SK-N-SH (cell line): Measurements from ENCODE around the gene CNDP2. TPM values are rescaled to one million over a fixed set of nuclear protein-coding genes. Genes with fewer than 3 reads are reported as not detected.

Source experiments
- CTCF ChIA-PET: fragments of 300-600, 350-600 bp; formaldehyde crosslinking; extraction: SDS; loops from one replicate; lab custom pipeline; 2021; lab: Yijun Ruan, JAX
- POLR2A ChIA-PET: fragments of 350-600 bp; sonication (Branson Sonifier 250); formaldehyde crosslinking; extraction: SDS; loops from one replicate; lab custom pipeline; 2020; ENCODE audit warnings: antibody characterized with exemption, inconsistent platforms; lab: Yijun Ruan, JAX
- DNase-seq: peaks from one replicate; pipeline ENCODE4 v3.0.0; 2012
- H2AFZ ChIP-seq: fragments of 200-600 bp; sonication (generic); 2 replicates; pipeline ENCODE4 v1.8.1; 2016; ENCODE audit warnings: antibody characterized with exemption, mild to moderate bottlenecking, low read depth
- H3F3A ChIP-seq: fragments of 200-600 bp; sonication (generic); replicated peaks from 2 replicates; pipeline ENCODE3; 2016; ENCODE audit warnings: antibody characterized with exemption, mild to moderate bottlenecking; ENCODE audit not compliant: insufficient read depth
- H3K27ac ChIP-seq, 2 experiments: fragments of 200-500 bp in 1 of 2; fragments of 200-600 bp in 1 of 2; sonication (Bioruptor generic) in 1 of 2; sonication (generic), shearing (Covaris generic) in 1 of 2; 2 replicates each; pipeline versions ENCODE4 v1.5.1 to v1.6.1; 2014 to 2016; ENCODE audit warnings: low read depth in 2 of 2, inconsistent platforms in 1 of 2, low read length in 1 of 2, mild to moderate bottlenecking in 1 of 2, mixed read lengths in 1 of 2
- H3K27me3 ChIP-seq: fragments of 200-600 bp; sonication (generic), shearing (Covaris generic); 2 replicates; pipeline ENCODE4 v1.6.1; 2016; ENCODE audit warnings: mixed run types; ENCODE audit not compliant: insufficient read depth
- H3K36me3 ChIP-seq, 2 experiments: fragments of 200-500 bp in 1 of 2; fragments of 200-600 bp in 1 of 2; sonication (Bioruptor generic) in 1 of 2; sonication (generic) in 1 of 2; replicated peaks in 1 of 2; 2 replicates each; pipeline versions ENCODE3 to v1.5.1; 2014 to 2016; ENCODE audit warnings: low read length in 1 of 2, mild to moderate bottlenecking in 1 of 2; ENCODE audit not compliant: insufficient read depth in 2 of 2, control insufficient read depth in 1 of 2
- H3K4me1 ChIP-seq, 2 experiments: fragments of 200-500 bp in 1 of 2; fragments of 200-600 bp in 1 of 2; sonication (Bioruptor generic) in 1 of 2; sonication (generic), shearing (Covaris generic) in 1 of 2; 2 replicates each; pipeline versions ENCODE4 v1.5.1 to v1.6.1; 2014 to 2016; ENCODE audit warnings: low read depth in 1 of 2, low read length in 1 of 2, mixed run types in 1 of 2; ENCODE audit not compliant: insufficient read depth in 2 of 2, control insufficient read depth in 1 of 2
- H3K4me2 ChIP-seq: fragments of 200-600 bp; sonication (generic), shearing (Covaris generic); 2 replicates; pipeline ENCODE4 v1.6.1; 2017; ENCODE audit warnings: mixed run types
- H3K4me3 ChIP-seq, 2 experiments: fragments of 200-500 bp in 1 of 2; fragments of 200-600 bp in 1 of 2; sonication (Bioruptor generic) in 1 of 2; sonication (generic), shearing (Covaris generic) in 1 of 2; 2 replicates each; pipeline versions ENCODE4 v1.5.1 to v1.8.1; 2014 to 2016; ENCODE audit warnings: low read depth in 2 of 2, inconsistent platforms in 1 of 2, low read length in 1 of 2, mild to moderate bottlenecking in 1 of 2, mixed read lengths in 1 of 2, moderate library complexity in 1 of 2
- H3K79me2 ChIP-seq: fragments of 200-600 bp; sonication (generic); 2 replicates; pipeline ENCODE4 v1.8.1; 2017; ENCODE audit warnings: mild to moderate bottlenecking; ENCODE audit not compliant: insufficient read depth
- H3K9ac ChIP-seq: fragments of 200-600 bp; sonication (generic); 2 replicates; pipeline ENCODE4 v1.6.1; 2017; ENCODE audit warnings: mixed run types
- H3K9me2 ChIP-seq: fragments of 200-600 bp; sonication (generic); 2 replicates; pipeline ENCODE4 v1.6.1; 2017; ENCODE audit warnings: mixed run types
- H3K9me3 ChIP-seq: fragments of 200-600 bp; sonication (generic); 2 replicates; pipeline ENCODE4 v1.6.1; 2017; ENCODE audit warnings: mixed run types, mild to moderate bottlenecking, moderate library complexity
- H4K20me1 ChIP-seq: fragments of 200-600 bp; sonication (generic); 2 replicates; pipeline ENCODE4 v1.6.1; 2017; ENCODE audit warnings: mild to moderate bottlenecking, mixed run types; ENCODE audit not compliant: insufficient read depth
- CHD2 ChIP-seq: fragments of 150-350 bp; IDR thresholded peaks from 2 replicates; pipeline ENCODE4 v1.6.1; 2018; ENCODE audit warnings: low read length; ENCODE audit not compliant: partially characterized antibody
- CTCF ChIP-seq: fragments of 200-600 bp; sonication (generic); IDR thresholded peaks from 2 replicates; pipeline ENCODE4 v1.6.1; 2017; ENCODE audit warnings: antibody characterized with exemption, mild to moderate bottlenecking, moderate library complexity
- ELF1 ChIP-seq: IDR thresholded peaks from 2 replicates; pipeline ENCODE4 v1.4.0; 2012
- EP300 ChIP-seq, 2 experiments: IDR thresholded peaks; 2 replicates each; pipeline versions ENCODE4 v1.4.0 to v1.6.1; 2012; ENCODE audit warnings: borderline replicate concordance in 1 of 2, low read depth in 1 of 2, low read length in 1 of 2
- EZH2phosphoT487 ChIP-seq: fragments of 200-600 bp; sonication (generic); IDR thresholded peaks from 2 replicates; pipeline ENCODE4 v1.6.1; 2017; ENCODE audit warnings: low read depth, mixed run types, mild to moderate bottlenecking, antibody characterized with exemption, moderate library complexity, borderline replicate concordance
- FOSL2 ChIP-seq: IDR thresholded peaks from 2 replicates; pipeline ENCODE4 v1.4.0; 2012; ENCODE audit warnings: low read depth, mild to moderate bottlenecking, moderate library complexity, borderline replicate concordance
- FOXJ3 ChIP-seq: sonication (generic); formaldehyde crosslinking; IDR thresholded peaks from 2 replicates; pipeline ENCODE4 v1.5.1; 2020; ENCODE audit warnings: mild to moderate bottlenecking, missing genetic modification reagents
- GABPA ChIP-seq: IDR thresholded peaks from 2 replicates; pipeline ENCODE4 v1.4.0; 2012; ENCODE audit warnings: low read depth, mild to moderate bottlenecking
- JUND ChIP-seq: IDR thresholded peaks from 2 replicates; pipeline ENCODE4 v1.4.0; 2012
- NRF1 ChIP-seq: IDR thresholded peaks from 2 replicates; pipeline ENCODE4 v1.6.1; 2012; ENCODE audit warnings: low read depth, mild to moderate bottlenecking, low read length
- POLR2AphosphoS5 ChIP-seq: IDR thresholded peaks from 2 replicates; pipeline ENCODE4 v1.6.1; 2012; ENCODE audit warnings: low read depth, low read length
- RCOR1 ChIP-seq: fragments of 150-350 bp; IDR thresholded peaks from 2 replicates; pipeline ENCODE4 v1.6.1; 2017; ENCODE audit warnings: antibody characterized with exemption, low read length
- RFX5 ChIP-seq: IDR thresholded peaks from 2 replicates; pipeline ENCODE4 v1.6.1; 2012; ENCODE audit warnings: mild to moderate bottlenecking, improper control_type of control experiment, low read length
- SIN3A ChIP-seq: IDR thresholded peaks from 2 replicates; pipeline ENCODE4 v1.6.1; 2012; ENCODE audit warnings: low read depth, mild to moderate bottlenecking, low read length, moderate library complexity, borderline replicate concordance
- TAF1 ChIP-seq: IDR thresholded peaks from 2 replicates; pipeline ENCODE4 v1.6.1; 2012; ENCODE audit warnings: low read depth, mild to moderate bottlenecking, low read length, moderate library complexity, borderline replicate concordance
- TCF12 ChIP-seq: IDR thresholded peaks from 2 replicates; pipeline ENCODE4 v1.4.0; 2012
- TEAD4 ChIP-seq: IDR thresholded peaks from 2 replicates; pipeline ENCODE4 v1.4.0; 2012; ENCODE audit warnings: mild to moderate bottlenecking, borderline replicate concordance; ENCODE audit not compliant: insufficient read depth
- USF2 ChIP-seq: fragments of 150-350 bp; IDR thresholded peaks from 2 replicates; pipeline ENCODE4 v1.6.1; 2017; ENCODE audit warnings: antibody characterized with exemption, low read length, low read depth, borderline replicate concordance
- YY1 ChIP-seq: IDR thresholded peaks from 2 replicates; pipeline ENCODE4 v1.4.0; 2012; ENCODE audit warnings: low read depth, mild to moderate bottlenecking
- WGBS: methylation state at CpG from one replicate; pipeline ENCODE4 v1.1.6; 2017; ENCODE audit warnings: low lambda C conversion rate; 5-methylcytosine and 5-hydroxymethylcytosine counted together
- polyA plus RNA-seq, 3 experiments: library from polyadenylated mRNA; depleted of rRNA; stranded (reverse); fragments of >200 nt; gene quantifications; 2 replicates each; pipeline ENCODE4 v1.2.3, GENCODE V29; 2012
- TF ChIP-seq, protein P1 (sequence below): IDR thresholded peaks from 2 replicates; pipeline ENCODE4 v1.4.0; 2012; ENCODE audit warnings: low read depth, borderline replicate concordance
- TF ChIP-seq, protein P2 (sequence below): IDR thresholded peaks from 2 replicates; pipeline ENCODE4; 2012
- TF ChIP-seq, protein P3 (sequence below): IDR thresholded peaks from 2 replicates; pipeline ENCODE4 v1.4.0; 2012; ENCODE audit warnings: low read depth, borderline replicate concordance

CNDP2 gene
- 78.5 and 84.9 TPM in 2 replicates for polyA plus RNA-seq (2012; rRNA removed)
- polyA plus RNA-seq (2012; cell fraction: cytosol; rRNA removed) = 67.8 and 70.5 TPM in 2 replicates
- polyA plus RNA-seq (2012; cell fraction: nucleus; rRNA removed) = 99.2 and 102 TPM in 2 replicates

GRCh38 chr18:74495581-74496507 lies at the start of gene CNDP2:
CNDP2 (plus strand) TSS chr18:74496363; CDS start chr18:74499974, 3,611 bp downstream.
- Histone ChIP-seq H3K27me3 (peaks cover 25% of the 10 kb centered on the region; the same call in 1 of the 2 replicates), H3K9ac (peak within 1 kb of the TSS; percentile 87), H3K4me3 (peak within 1 kb of the TSS; percentile 75 to 78), H3K79me2 (peaks cover 30% of the 10 kb centered on the region), H3F3A (no peaks in the 10 kb centered on the region), H4K20me1 (no peaks in the 10 kb centered on the region), H3K9me2 (no peaks in the 10 kb centered on the region), H3K27ac (peak within 1 kb of the TSS; percentile 73 to 78), H3K9me3 (no peaks in the 10 kb centered on the region), H3K4me2 (peak within 1 kb of the TSS; percentile 84), H3K4me1 (peaks cover 0 to 4% of the 10 kb centered on the region in 2 experiments; a peak in 1 of 4 replicates), H3K36me3 (peaks cover 6 to 8% of the 10 kb centered on the region in 2 experiments), H2AFZ (peak within 1 kb of the TSS; percentile 81)
- ChIA-PET POLR2A (interaction anchor here (0.6 to 1.2 kb wide), 3 partner anchors 22 to 304 kb away, joined by 3 read pairs; no protein-coding TSS in a partner anchor), CTCF (interaction anchor here (1.1 to 1.2 kb wide), 3 partner anchors 12 to 154 kb away, joined by 3 to 5 read pairs (median 4); no protein-coding TSS in a partner anchor)
- peak; percentile 98 for DNase-seq
- 2% methylated on average over 37 of the region's 71 CpGs for WGBS
- TF ChIP-seq RCOR1 = no peak
- peak; percentile 80 for TF ChIP-seq GABPA
- TF ChIP-seq POLR2AphosphoS5 = peak; percentile 48
- TF ChIP-seq, protein P1, sequence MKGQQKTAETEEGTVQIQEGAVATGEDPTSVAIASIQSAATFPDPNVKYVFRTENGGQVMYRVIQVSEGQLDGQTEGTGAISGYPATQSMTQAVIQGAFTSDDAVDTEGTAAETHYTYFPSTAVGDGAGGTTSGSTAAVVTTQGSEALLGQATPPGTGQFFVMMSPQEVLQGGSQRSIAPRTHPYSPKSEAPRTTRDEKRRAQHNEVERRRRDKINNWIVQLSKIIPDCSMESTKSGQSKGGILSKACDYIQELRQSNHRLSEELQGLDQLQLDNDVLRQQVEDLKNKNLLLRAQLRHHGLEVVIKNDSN = peak; percentile 90
- peak; percentile 75 for TF ChIP-seq ELF1
- no peak for TF ChIP-seq EP300 (IDR thresholded peaks at IDR 0.05; ENCODE audit: borderline replicate concordance in 1 of 2, low read depth in 1 of 2, low read length in 1 of 2)
- TF ChIP-seq NRF1 = peak; percentile 57; the same call in 1 of the 2 replicates
- peak; percentile 61 for TF ChIP-seq USF2
- TF ChIP-seq CHD2 = peak; percentile 42
- TF ChIP-seq CTCF = no peak
- 0 out of 2 replicates have a peak, but pooled peaks have one; percentile 6 for TF ChIP-seq TAF1
- TF ChIP-seq YY1 = no peak; the same call in 1 of the 2 replicates
- no peak for TF ChIP-seq EZH2phosphoT487
- TF ChIP-seq, protein P2, sequence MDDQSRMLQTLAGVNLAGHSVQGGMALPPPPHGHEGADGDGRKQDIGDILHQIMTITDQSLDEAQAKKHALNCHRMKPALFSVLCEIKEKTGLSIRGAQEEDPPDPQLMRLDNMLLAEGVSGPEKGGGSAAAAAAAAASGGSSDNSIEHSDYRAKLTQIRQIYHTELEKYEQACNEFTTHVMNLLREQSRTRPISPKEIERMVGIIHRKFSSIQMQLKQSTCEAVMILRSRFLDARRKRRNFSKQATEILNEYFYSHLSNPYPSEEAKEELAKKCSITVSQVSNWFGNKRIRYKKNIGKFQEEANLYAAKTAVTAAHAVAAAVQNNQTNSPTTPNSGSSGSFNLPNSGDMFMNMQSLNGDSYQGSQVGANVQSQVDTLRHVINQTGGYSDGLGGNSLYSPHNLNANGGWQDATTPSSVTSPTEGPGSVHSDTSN = peak; percentile 82
- 0 out of 2 replicates have a peak, but pooled peaks have one; percentile 41 for TF ChIP-seq SIN3A
- no peak for TF ChIP-seq FOSL2
- TF ChIP-seq JUND = no peak
- TF ChIP-seq TEAD4 = no peak
- no peak for TF ChIP-seq FOXJ3 (CRISPR knock-in tag)
- no peak for TF ChIP-seq TCF12
- TF ChIP-seq RFX5 = peak; percentile 46; the same call in 1 of the 2 replicates
- TF ChIP-seq, protein P3, sequence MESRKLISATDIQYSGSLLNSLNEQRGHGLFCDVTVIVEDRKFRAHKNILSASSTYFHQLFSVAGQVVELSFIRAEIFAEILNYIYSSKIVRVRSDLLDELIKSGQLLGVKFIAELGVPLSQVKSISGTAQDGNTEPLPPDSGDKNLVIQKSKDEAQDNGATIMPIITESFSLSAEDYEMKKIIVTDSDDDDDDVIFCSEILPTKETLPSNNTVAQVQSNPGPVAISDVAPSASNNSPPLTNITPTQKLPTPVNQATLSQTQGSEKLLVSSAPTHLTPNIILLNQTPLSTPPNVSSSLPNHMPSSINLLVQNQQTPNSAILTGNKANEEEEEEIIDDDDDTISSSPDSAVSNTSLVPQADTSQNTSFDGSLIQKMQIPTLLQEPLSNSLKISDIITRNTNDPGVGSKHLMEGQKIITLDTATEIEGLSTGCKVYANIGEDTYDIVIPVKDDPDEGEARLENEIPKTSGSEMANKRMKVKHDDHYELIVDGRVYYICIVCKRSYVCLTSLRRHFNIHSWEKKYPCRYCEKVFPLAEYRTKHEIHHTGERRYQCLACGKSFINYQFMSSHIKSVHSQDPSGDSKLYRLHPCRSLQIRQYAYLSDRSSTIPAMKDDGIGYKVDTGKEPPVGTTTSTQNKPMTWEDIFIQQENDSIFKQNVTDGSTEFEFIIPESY = no peak
